GM21423 (cell line): Measurements from ENCODE around the gene ATP7B.

ENCODE experiments used
- ATAC-seq: cut with Tn5 transposase; IDR thresholded peaks from one replicate; pipeline ENCODE4 v1.9.1; 2021; ENCODE audit warnings: mild to moderate bottlenecking, moderate library complexity; ENCODE audit not compliant: unreplicated experiment

ATP7B gene

GRCh38 chr13:51953347-51954195 is 57.7 kb downstream of the ATP7B start:
- ATAC-seq, result no peak

DNA sequence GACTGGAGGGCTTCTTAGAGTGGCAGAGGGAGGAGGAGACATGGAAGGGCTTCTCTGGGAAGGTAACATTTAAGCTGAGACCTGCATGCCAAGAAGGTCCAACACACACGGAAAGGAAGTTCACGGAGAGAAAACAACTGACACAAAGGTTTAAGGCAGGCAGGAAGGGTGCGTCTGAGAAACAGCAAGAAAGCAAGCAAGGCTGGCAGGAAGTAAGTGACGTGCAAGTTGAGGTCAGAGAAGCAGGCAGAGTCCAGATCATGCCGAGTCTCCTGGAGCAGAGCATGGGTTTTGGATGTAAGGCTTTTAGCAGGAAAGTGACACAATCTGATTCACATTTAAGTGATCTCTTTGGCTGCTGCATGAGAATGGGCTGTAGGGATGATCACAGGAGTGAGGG is 60.5 kb downstream of the ATP7B start:
- no peak for ATAC-seq

- no peak for ATAC-seq
Observed at GRCh38 chr13:51946163-51946669, 65.0 kb downstream of the ATP7B start.

- no peak for ATAC-seq
Observed at GRCh38 chr13:51945149-51945548, 66.1 kb downstream of the ATP7B start.

DNA sequence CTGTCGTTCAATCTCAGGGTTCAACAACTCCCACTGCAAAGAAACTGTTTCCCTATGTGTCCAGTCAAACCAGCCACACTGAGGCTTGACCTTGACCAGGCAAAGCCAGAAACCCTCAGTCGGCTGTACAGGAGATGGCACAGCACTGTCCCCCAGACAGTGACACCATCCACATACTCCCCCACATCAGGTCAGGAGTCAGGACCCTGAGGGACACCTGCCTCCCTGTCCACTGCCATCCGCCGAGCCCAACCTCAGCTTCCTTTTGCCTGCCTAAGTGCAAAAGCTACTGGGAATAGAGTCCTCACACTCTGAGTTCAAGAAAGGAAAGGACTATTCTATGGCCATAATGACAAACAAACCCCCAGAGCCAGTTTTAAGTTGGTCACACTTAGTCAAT is 66.8 kb downstream of the ATP7B start:
- no peak for ATAC-seq

GRCh38 chr13:51943721-51944120 is 67.5 kb downstream of the ATP7B start:
- ATAC-seq, result no peak

GRCh38 chr13:51942189-51942588 is 69.1 kb downstream of the ATP7B start:
- no peak for ATAC-seq

GRCh38 chr13:51938454-51938853 is 72.8 kb downstream of the ATP7B start:
- ATAC-seq, result no peak

DNA sequence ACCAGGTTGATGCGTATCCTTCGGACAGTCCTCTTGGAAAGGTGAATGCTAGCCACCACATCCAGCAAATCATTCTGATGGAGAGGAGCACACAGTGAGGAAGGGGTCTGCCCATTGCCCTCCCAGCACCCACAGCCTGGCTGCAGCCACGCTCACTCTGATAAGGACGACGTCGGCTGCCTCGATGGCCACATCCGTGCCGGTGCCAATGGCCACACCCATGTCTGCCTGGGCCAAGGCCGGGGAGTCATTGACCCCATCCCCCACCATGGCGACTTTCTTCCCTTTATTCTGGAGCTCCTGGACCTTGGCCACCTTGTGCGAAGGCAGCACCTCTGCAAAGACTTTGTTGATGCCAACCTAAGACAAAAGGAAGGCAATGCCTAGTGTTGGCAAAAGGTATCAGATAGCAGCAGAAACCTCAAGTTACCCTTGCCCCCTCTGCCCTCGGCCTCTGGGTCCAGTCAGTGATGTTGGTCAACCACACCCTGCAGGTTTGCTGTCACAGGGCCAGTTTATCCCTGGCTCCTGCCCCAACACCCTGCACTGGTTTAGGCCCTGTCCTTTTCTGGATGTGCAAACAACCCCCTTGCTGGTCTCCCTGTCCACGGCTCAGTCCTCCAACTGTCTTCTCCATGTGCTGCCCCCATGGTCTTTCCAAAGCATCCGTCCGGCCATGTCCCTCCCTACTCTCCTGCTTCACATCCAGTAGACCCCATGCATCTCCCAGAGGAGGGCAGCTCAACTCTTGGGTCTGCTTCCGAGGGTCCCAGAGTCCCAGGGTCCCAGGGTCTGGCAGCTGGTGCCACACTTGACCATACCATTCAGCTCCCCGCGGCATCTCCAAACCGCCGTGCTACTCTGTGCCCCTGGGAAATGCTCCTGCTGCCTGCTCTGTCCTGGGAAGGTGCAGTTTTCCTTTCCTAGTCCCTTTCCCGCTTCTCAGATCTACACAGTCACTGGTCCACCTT is 73.6 kb downstream of the ATP7B start:
- no peak for ATAC-seq

GRCh38 chr13:51935326-51936171 is 75.7 kb downstream of the ATP7B start:
- ATAC-seq, result no peak

DNA sequence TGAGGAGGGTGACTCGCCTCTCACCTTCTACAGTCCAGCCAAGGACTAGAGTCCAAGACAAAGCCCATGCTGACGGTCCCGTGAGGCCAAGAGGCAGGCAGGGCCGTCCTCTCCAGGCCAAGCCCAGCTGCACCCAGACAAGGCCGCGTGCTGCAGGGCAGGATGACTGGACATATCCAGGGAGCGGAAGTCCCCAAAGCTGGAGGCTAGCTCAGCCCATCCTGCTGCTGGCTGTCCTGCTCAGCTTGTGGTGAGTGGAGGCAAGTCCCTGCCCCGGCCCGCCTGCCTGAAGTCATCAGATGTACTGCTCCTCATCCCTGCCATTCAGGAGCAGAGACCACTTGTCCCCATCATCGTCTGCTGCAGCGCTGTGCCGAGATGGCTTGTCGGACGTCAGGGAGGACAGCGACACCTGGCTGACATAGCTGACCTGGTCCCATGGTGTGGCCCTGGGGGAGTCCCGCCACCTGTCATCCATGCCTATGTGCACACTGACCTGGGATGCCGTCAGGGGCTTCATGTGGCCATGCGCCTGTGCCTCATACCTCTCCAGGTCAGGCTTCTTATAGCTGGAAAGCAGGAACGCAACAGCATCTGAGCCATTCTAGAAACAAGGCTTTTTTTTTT is 76.7 kb downstream of the ATP7B start:
- no peak for ATAC-seq

- ATAC-seq, result no peak
Observed at GRCh38 chr13:51933466-51934058, 77.7 kb downstream of the ATP7B start.

DNA sequence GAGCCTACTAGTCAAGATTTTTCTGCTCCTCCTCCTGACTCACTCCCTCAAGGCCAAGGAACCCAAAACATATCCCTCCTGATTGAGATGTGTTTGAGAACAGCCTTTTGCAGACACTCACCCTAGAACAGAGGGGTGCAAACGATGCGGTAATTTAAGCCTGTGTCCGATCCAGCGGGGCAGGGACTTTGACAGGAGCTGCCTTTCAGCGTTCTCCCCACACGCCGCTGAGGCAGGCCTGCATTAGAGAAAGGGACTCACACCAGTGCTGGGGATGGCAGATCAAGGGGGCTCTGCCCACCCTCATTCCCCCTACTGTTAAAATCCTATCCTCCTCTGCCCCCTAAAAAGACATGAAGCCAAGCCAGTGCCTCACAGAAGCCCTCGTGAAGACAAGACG is 79.0 kb downstream of the ATP7B start:
- ATAC-seq, result no peak

DNA sequence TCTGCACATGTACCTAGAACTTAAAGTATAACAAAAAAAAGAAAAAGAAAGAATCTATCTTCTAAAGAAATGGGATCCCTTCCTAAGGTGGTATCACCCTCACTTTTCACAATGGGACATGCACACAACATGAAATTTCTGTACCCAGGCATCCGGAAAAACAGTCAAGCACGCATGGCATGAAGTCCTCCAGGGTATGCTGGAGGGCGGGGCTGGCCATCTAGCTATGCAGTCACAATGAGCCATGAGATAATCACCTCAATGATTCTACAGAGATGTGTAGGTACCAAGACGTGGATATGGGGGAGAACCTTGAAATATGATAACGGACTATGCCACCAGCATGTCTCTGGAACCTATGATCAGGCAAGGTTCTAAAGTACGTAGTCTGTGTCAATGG is 79.6 kb downstream of the ATP7B start:
- no peak for ATAC-seq

GRCh38 chr13:51929699-51930098 is 81.6 kb downstream of the ATP7B start:
- no peak for ATAC-seq

- no peak for ATAC-seq
Observed at GRCh38 chr13:51928231-51928630, 83.0 kb downstream of the ATP7B start.

GRCh38 chr13:51927129-51927528 is 84.1 kb downstream of the ATP7B start:
- no peak for ATAC-seq

DNA sequence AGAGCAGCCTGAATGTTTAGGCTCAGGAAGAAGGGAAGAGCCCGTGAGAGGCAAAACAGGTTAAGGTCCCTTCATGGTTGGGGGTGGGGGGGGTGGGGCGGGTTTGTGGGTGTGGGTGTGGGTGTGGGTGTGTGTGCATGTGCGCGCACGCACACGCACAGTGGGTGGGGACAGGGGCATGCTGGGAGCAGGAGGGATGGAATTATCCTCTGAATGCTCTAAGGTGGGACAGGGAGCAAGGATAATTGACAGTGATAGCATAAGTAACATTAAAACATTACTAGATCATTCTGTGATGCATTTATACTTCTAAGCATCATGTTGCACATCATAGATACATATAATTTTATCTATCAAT is 84.7 kb downstream of the ATP7B start:
- no peak for ATAC-seq

DNA sequence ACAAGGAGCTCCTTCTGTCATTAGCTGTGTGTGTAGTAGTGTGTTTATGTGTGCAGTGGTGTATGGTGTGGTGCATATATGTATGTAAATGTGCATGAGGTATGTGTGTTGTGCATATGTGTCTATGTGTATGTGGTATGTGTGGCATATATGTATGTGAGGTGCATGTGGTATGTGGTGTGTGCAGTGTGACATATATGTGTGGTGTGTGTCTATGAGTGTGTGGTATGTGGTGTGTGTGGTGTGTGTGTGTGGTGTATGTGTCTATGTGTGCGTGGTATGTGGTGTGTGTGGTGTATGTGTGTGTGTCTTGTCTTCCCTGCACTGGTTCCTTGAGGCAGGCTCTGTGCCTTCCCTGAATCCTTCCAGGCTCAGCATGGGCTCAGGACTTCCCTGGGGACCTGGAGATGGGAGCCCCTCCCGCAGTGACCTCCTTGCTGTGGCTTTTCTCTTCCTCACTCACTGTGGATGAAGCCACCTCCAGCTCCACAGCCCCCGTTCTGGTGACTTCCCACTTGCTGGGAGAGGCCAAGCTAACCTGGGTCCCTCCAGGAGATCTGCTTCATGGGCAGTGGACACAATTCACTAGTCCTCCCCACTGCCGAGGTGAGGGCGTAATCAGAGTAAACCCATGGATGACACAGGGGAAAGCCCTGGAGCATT is 85.3 kb downstream of the ATP7B start:
- ATAC-seq, result no peak
